HG02840 (cell line): ENCODE measurements around the gene ZRANB2.

Experiments used
- ATAC-seq: cut with Tn5 transposase; IDR thresholded peaks from one replicate; pipeline ENCODE4 v1.9.1; 2021; ENCODE audit warnings: mild to moderate bottlenecking, moderate library complexity, moderate number of reproducible peaks; ENCODE audit not compliant: unreplicated experiment, low FRiP score

Gene ZRANB2, protein sequence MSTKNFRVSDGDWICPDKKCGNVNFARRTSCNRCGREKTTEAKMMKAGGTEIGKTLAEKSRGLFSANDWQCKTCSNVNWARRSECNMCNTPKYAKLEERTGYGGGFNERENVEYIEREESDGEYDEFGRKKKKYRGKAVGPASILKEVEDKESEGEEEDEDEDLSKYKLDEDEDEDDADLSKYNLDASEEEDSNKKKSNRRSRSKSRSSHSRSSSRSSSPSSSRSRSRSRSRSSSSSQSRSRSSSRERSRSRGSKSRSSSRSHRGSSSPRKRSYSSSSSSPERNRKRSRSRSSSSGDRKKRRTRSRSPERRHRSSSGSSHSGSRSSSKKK

DNA sequence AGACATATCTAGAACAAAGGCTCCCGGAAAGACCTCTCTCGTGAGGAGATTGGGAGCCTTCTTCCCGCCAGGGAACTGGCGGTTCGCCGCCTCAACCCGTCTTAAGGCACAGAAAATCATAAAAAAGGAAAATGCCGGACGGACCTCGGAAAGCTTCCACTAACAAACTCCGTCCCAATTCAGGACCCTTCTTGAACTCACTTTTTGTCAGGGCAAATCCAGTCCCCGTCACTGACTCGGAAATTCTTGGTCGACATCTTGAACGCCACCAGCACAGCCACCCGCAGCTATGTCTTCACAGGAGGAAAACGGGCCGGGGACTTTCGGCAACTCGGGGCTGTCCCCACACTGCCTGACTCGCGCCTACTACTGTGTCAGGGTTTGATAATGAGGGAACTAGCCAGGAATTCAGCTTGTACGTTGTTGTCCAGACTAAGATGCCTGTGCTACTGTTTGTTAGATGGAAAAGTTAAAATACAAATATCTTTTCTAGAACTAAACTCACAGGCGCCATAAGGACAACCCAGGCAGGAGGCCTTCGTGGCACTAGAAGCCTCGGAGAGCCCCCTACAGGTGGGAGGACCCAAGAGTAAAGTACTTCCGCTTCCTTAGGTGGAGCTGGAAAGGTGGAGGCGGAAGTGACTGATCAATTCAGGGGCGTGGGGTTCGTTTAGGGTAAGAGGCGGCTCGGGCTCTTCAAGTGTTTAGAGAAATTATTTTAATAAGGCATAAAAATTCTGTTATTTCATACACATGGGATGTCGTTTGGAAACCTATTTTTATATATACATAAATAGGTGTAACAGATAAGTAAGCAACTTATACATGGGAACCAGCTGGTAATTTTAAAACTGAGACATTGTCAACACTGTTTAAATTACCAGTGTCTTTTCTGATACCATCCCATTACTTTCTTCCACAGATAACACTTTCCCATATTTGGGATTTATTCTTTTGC lies at the start of gene ZRANB2:
ZRANB2 (minus strand) TSS at position 297 of the 958 bp plus-strand sequence; CDS start at position 257, 40 bp downstream.
- peak; percentile 100 for ATAC-seq

DNA sequence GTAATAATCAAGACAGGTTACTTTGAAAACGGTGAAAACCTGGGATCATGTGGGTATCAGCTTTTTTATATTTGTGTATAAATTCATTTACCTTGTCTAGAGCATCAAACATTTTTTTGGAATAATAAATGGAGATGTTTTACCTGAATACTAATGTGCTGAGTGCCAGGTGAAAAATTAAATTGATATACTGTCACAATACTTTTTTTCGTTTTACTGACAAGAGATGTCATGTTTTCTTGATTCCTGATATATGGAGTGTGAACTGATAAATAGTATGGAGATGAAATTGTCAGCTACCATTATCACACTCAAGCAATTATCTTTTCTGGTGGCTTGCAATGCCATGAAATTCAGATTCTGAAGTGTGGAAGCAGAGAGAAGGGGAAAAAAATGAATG lies 47.2 kb upstream of the ZRANB2 start:
- ATAC-seq: no peak

DNA sequence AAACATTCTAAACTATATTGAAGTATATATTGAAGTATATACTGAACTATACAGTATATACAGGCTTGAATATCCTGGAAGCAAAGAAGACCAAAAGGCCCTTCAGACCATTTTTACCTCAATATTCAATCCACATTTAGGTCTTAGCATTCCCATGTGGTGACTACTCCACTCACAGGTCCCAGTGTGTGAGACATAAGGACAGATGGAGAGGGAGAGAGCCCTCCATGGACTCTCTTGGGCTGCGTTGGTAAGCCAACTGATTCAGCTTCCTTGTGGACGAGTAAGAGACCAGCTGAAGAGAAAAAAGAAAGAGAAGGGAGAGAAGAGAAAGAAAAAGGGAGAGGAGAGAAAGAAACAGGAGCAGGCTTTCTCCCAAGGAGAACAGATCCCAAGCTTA lies 37.3 kb upstream of the ZRANB2 start:
- no peak for ATAC-seq

GRCh38 chr1:71116729-71117128 lies 35.9 kb upstream of the ZRANB2 start:
- ATAC-seq: no peak

- no peak for ATAC-seq
Measured at GRCh38 chr1:71106658-71107322, 26.0 kb upstream of the ZRANB2 start.

GRCh38 chr1:71104417-71104816 lies 23.6 kb upstream of the ZRANB2 start:
- ATAC-seq: no peak

DNA sequence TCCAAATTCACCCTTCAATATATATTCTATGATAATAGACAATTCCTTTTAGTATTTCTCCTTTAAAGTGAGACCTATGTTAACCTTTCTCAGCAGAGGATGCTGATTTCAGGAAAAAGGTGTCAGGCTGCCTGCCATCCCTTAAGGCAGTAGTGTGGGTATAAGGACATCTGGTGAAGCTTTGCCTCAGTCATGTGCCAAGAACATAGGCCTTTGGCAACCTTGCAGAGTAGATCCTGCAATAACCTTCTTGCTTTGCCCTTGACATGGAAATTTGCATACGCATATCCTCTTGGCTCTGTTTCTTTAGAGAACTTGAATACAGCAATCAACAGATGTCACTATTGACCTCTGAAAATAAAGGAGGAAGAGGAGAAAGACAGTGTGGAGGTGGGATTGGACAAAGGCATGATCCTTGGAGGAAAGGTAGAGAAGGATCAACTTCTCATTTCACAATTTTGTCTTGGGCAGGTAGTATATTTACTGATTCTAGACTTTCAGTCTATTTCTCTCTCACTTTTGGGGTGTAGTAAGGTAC lies 21.1 kb upstream of the ZRANB2 start:
- ATAC-seq: no peak

DNA sequence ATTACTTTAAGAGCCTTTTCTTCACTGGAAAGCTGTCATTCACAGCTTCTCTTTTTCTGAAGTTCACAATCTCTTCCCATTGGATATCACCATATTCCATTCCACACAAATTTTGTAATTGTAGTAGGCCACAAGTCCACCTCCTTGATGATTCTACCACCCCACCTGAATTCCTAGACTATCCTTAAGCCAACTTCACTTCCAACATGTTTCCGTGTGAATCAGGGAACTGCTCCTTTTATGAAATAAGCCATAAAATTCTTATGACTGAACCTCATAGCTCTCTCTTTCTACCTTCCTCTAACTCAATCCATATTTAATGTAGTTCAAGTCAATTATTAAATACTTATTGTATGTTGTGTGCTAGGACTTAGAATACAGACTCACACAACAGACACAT lies 16.6 kb upstream of the ZRANB2 start:
- ATAC-seq: no peak

GRCh38 chr1:71094913-71095312 lies 14.1 kb upstream of the ZRANB2 start:
- ATAC-seq: no peak

DNA sequence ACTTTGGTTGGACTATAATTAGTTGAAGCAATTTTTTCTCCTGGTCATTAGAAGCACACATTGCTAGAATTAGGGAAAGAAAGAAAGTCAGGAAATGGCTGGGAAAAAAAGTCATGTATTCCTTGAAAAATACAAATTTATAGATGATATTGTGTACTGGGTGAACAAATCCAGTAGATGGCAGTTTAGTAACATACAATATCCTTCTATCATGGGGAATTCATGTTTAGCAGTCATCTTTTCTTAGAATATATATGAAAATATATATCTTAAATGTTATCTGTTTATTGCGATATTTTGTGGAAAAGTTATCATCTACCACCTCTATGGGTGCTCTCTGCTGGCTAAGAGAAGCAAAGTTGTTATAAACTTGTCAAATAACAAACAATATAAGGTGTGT lies 13.1 kb upstream of the ZRANB2 start:
- ATAC-seq: no peak

- no peak for ATAC-seq
Measured at GRCh38 chr1:71089536-71090270, 8.9 kb upstream of the ZRANB2 start.

GRCh38 chr1:71088645-71089287 lies 7.9 kb upstream of the ZRANB2 start:
- no peak for ATAC-seq

DNA sequence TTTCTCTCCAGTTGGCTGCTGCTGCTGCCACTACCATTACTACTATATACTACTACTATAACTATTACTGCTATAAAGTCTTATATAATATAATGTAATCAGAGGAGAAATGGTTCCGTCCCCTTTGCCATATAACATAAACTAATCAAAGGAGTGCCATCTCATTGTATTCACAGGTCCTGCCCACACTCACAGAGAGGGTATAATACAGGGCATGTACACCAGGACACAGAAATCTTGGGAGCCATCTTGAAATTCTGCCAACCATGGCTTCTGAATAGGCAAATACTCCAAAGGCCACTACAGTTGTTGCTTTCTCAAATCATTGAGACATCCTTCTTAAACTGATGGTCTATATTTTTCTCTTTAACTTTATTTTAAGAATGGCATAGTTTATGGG lies 6.9 kb upstream of the ZRANB2 start:
- no peak for ATAC-seq

DNA sequence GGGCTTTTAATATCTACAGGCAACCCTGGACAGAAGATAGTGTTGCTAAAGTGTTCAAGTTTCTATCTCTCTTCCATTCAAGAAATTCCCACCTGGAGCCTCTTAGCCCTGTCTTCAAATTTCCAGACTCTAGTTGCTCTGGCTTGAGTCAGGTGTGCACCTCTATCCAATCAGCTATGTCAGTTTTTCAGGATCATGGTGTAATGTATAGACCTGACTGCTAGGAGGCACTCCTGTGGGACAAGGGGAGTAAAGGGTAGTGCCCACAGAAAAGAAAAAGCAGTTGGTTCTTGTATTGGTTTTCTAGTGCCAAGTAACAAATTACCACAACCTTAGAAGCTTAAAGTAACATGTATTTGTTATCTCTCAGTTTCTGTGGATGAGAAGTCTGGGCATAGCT lies 6.2 kb upstream of the ZRANB2 start:
- no peak for ATAC-seq

DNA sequence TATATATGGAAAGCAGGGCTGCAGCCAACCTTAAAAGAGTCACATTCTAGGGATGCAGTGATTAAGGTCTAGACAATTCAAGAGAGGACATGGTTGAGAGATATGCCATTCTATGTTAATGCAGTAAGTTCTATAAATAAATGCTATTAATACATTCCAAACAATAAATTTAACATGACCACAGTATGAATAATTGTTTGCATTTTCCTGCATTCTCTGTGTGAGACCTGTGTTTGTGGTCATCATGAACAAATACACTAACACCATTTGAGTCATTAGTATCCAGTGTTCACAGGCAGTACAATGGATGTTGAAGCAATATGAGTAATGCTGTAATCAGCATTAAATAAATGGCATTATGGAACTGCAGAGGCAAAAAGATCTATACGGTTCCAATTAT lies 5.5 kb upstream of the ZRANB2 start:
- no peak for ATAC-seq

GRCh38 chr1:71083271-71083670 lies 2.4 kb upstream of the ZRANB2 start:
- no peak for ATAC-seq

GRCh38 chr1:71081697-71082080 lies 854 bp upstream of the ZRANB2 start:
- ATAC-seq: no peak

DNA sequence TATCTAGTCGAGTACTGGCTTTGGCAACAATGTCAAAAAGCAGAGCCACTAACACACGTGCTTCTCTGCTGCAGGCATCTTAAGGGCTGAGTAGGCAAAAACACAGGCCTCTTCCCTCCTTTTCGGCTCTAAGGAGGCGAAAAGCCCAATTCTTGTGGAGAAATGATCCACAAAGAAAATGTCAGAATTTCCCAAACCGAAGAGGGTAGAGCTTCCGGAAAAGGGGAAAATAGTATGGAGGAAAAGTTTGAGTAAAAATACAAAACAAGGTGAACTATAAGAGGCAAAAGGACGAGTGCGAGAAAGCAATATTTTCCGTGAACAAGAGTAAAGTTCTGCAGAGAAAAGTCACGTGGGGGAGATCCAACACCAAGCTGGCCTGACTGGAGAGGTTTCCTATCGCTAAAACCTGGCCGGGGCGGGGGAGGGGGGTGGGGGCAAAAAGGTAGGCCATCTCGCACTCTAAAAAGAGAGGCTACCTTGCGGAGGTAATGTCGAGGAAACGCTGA lies 551 bp downstream of the ZRANB2 start:
- ATAC-seq: no peak

- no peak for ATAC-seq
Measured at GRCh38 chr1:71074681-71075080, 6.2 kb downstream of the ZRANB2 start.
